T follicular helper cell (primary cell): ENCODE data around the gene APOB.

Source experiments
- DNase-seq: peaks from one replicate; pipeline ENCODE4 v3.0.0-alpha.2; 2020; ENCODE audit warnings: low read depth

Gene APOB

GRCh38 chr2:20977520-20978180 is 66.2 kb downstream of the APOB start:
- DNase-seq, result no peak

- no peak for DNase-seq
Observed at GRCh38 chr2:20976527-20976926, 67.3 kb downstream of the APOB start.

- no peak for DNase-seq
Observed at GRCh38 chr2:20972792-20973565, 70.9 kb downstream of the APOB start.

GRCh38 chr2:20972110-20972509 is 71.8 kb downstream of the APOB start:
- no peak for DNase-seq

GRCh38 chr2:20970068-20970467 is 73.8 kb downstream of the APOB start:
- DNase-seq, result no peak

GRCh38 chr2:20966061-20966595 is 77.7 kb downstream of the APOB start:
- DNase-seq, result no peak

- DNase-seq, result no peak
Observed at GRCh38 chr2:20965221-20965620, 78.7 kb downstream of the APOB start.

- no peak for DNase-seq
Observed at GRCh38 chr2:20963867-20964266, 80.0 kb downstream of the APOB start.

GRCh38 chr2:20962939-20963557 is 80.8 kb downstream of the APOB start:
- peak; percentile 49 for DNase-seq

- DNase-seq, result no peak
Observed at GRCh38 chr2:20961858-20962257, 82.0 kb downstream of the APOB start.

GRCh38 chr2:20960003-20960402 is 83.9 kb downstream of the APOB start:
- no peak for DNase-seq

GRCh38 chr2:20959252-20959651 is 84.6 kb downstream of the APOB start:
- no peak for DNase-seq

- DNase-seq, result no peak
Observed at GRCh38 chr2:20957788-20958525, 85.9 kb downstream of the APOB start.

GRCh38 chr2:20955277-20956026 is 88.4 kb downstream of the APOB start:
- DNase-seq, result no peak

- DNase-seq, result no peak
Observed at GRCh38 chr2:20953146-20953824, 90.6 kb downstream of the APOB start.
